Sigmoid colon (tissue), 7 donors: ENCODE measurements around the gene SUSD6. TPM values are rescaled to one million over a fixed set of nuclear protein-coding genes. Genes with fewer than 3 reads are reported as not detected.

Experiments used
- DNase-seq: peaks from one replicate; pipeline ENCODE4 v3.0.0-alpha.2; 2019
- H3K27ac ChIP-seq, 4 donors: fragments of 200-600 bp; sonication (generic); one replicate each; pipeline ENCODE4 v1.5.1; 2016 to 2019; ENCODE audit warnings: mild to moderate bottlenecking in 1 of 4
- H3K27me3 ChIP-seq, 3 donors: fragments of 200-600 bp; sonication (generic); one replicate each; pipeline ENCODE4 v1.5.1; 2019; ENCODE audit warnings: mild to moderate bottlenecking in 1 of 3
- H3K36me3 ChIP-seq, 4 donors: fragments of 200-600 bp; sonication (generic); one replicate each; pipeline ENCODE4 v1.5.1; 2016 to 2019
- H3K4me1 ChIP-seq, 4 donors: fragments of 200-600 bp; sonication (generic); one replicate each; pipeline ENCODE4 v1.5.1; 2017 to 2019
- H3K4me3 ChIP-seq, 4 donors: fragments of 200-600 bp; sonication (generic); one replicate each; pipeline ENCODE4 v1.5.1; 2017 to 2019; ENCODE audit warnings: mild to moderate bottlenecking in 2 of 4, moderate library complexity in 1 of 4
- H3K9me3 ChIP-seq, 4 donors: fragments of 200-600 bp in 3 of 4; sonication (generic) in 3 of 4; one replicate each; pipeline versions ENCODE4 v1.5.1 to v1.6.1; 2013 to 2019
- CTCF ChIP-seq, 4 experiments: fragments of 450-650 bp in 3 of 4; fragments of 200-600 bp in 1 of 4; IDR thresholded peaks; one replicate each; pipeline ENCODE4 v1.5.1; 2016 to 2019; ENCODE audit warnings: antibody characterized with exemption in 4 of 4, mild to moderate bottlenecking in 3 of 4, moderate library complexity in 2 of 4
- EP300 ChIP-seq, 4 donors: sonication (generic); formaldehyde crosslinking; IDR thresholded peaks; one replicate each; pipeline ENCODE4 v1.6.1; 2017; ENCODE audit warnings: antibody characterized with exemption in 4 of 4
- POLR2A ChIP-seq, 2 donors: fragments of 450-650 bp; IDR thresholded peaks; one replicate each; pipeline ENCODE4 v1.6.1; 2016; ENCODE audit warnings: antibody characterized with exemption in 2 of 2, mild to moderate bottlenecking in 2 of 2, moderate library complexity in 2 of 2
- POLR2AphosphoS5 ChIP-seq, 4 donors: sonication (generic); formaldehyde crosslinking; IDR thresholded peaks; one replicate each; pipeline ENCODE4 v1.6.1; 2017; ENCODE audit warnings: antibody characterized with exemption in 4 of 4
- WGBS, 2 donors: extraction: QIAGEN DNeasy Blood & Tissue Kit; methylation state at CpG; one replicate each; pipeline ENCODE4 v1.1.7; 2013; 5-methylcytosine and 5-hydroxymethylcytosine counted together
- intact Hi-C: fragments of 100-400 bp; cut with DNase I; formaldehyde crosslinking; loops from one replicate; pipeline ENCODE4 v1.15.1; 2023
- polyA plus RNA-seq, 3 donors: library from polyadenylated mRNA; stranded (reverse); fragments of 200-250 nt; gene quantifications; one replicate each; pipeline ENCODE4 v1.2.3, GENCODE V29; 2013
- total RNA-seq, 4 donors: library from RNA; depleted of rRNA; stranded (reverse); fragments of >200 nt; gene quantifications; one replicate each; pipeline ENCODE4 v1.1.0, GENCODE V29; 2016
- donor health status: healthy with polysubstance abuse.
- donor health status: Bipolar disorder and iron deficiency.
- donor health status: healthy.

SUSD6 gene
- total and polyA plus RNA-seq, 7 donors = 5.4 to 62.0 (median 13.9) TPM

- Histone ChIP-seq H3K36me3 (no peaks in the 10 kb centered on the region), H3K4me3 (peak overlapping the region in 3 of 4 donors; percentile 35 to 48 (median 46)), H3K4me1 (peaks cover 0 to 38% (median 36%) of the 10 kb centered on the region in 4 donors), H3K9me3 (no peaks in the 10 kb centered on the region), H3K27me3 (peaks cover 37 to 99% (median 76%) of the 10 kb centered on the region in 3 donors), H3K27ac (no peak overlapping the region)
- 17 to 19% methylated on average over 62 of the region's 62 CpGs for WGBS, 2 donors
- intact Hi-C loops = loop anchor here (5.0 kb wide), 1 partner anchor 329 kb away; no protein-coding TSS in a partner anchor
- no peak for DNase-seq
- TF ChIP-seq POLR2AphosphoS5 (IDR thresholded peaks at IDR 0.05) (no peak), EP300 (IDR thresholded peaks at IDR 0.05) (no peak), POLR2A (IDR thresholded peaks at IDR 0.05) (no peak), CTCF (IDR thresholded peaks at IDR 0.05) (no peak)
Observed at GRCh38 chr14:69571449-69572029, 39.9 kb upstream of the SUSD6 start.

DNA sequence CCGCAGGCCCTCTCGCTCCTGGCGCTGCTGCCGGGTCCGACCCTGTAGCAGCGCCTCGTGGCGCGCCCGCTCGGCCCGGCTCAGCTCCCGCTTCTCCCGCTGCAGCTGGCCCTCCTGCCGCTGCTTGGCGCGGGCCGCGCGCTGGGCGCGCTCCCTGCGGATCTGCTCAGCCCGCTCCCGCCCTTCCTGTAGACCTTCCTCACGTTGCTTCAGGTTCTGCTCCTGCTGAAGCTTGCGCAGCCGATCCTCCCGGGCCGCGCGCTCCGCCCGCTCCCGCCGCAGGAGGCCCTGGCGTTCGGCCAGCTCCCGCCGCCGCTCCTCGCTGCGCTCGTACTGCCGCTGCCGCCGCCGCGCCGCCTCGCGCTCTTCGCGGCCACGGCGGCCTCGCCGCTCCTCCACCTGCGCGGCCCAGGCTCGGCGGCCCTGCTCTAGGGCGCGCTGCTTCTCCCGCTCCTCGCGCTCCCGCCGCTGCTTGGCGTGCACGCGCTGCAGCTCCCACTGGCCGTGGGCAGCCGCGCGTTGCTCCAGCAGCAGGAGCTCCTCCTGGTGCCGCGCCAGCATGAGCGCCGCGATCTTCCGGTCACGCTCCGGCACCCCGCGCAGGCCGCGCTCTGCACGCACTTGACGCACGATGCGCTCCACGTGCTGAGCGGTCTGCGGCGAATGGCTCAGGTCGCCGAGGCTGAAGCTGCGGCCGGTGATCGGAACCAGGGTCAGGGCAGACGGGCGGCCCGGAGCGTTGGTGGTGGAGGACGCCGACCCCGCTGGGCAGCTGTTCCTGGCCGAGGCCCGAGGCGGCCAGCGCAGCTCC is 39.2 kb upstream of the SUSD6 start:
- intact Hi-C loops = loop anchor here (5.0 kb wide), 1 partner anchor 330 kb away; no protein-coding TSS in a partner anchor
- no peaks in the 10 kb centered on the region for H3K36me3 ChIP-seq
- 9 to 20% methylated on average over 112 of the region's 112 CpGs for WGBS, 2 donors
- TF ChIP-seq CTCF (IDR thresholded peaks at IDR 0.05) (no peak), EP300 (IDR thresholded peaks at IDR 0.05) (no peak), POLR2A (IDR thresholded peaks at IDR 0.05) (no peak), POLR2AphosphoS5 (IDR thresholded peaks at IDR 0.05) (no peak)
- H3K4me3 ChIP-seq = peak overlapping the region in 3 of 4 donors; percentile 35 to 48 (median 46)
- no peak overlapping the region for H3K27ac ChIP-seq
- no peak for DNase-seq
- no peaks in the 10 kb centered on the region for H3K9me3 ChIP-seq
- peaks cover 37 to 100% (median 76%) of the 10 kb centered on the region in 3 donors for H3K27me3 ChIP-seq
- peaks cover 0 to 38% (median 36%) of the 10 kb centered on the region in 4 donors for H3K4me1 ChIP-seq

GRCh38 chr14:69572841-69573135 is 38.6 kb upstream of the SUSD6 start:
- Histone ChIP-seq H3K4me1 (peaks cover 0 to 38% (median 36%) of the 10 kb centered on the region in 4 donors), H3K9me3 (no peaks in the 10 kb centered on the region), H3K4me3 (peak overlapping the region in 2 of 4 donors; percentile 46 to 48), H3K27ac (no peak overlapping the region), H3K27me3 (peaks cover 37 to 97% (median 76%) of the 10 kb centered on the region in 3 donors), H3K36me3 (no peaks in the 10 kb centered on the region)
- no peak for DNase-seq
- TF ChIP-seq EP300 (IDR thresholded peaks at IDR 0.05) = no peak
- no peak for TF ChIP-seq POLR2A (IDR thresholded peaks at IDR 0.05)
- no peak for TF ChIP-seq CTCF (IDR thresholded peaks at IDR 0.05)
- no peak for TF ChIP-seq POLR2AphosphoS5 (IDR thresholded peaks at IDR 0.05)
- 20 to 43% methylated on average over 40 of the region's 40 CpGs for WGBS, 2 donors
- intact Hi-C loops = loop anchor here (5.0 kb wide), 1 partner anchor 330 kb away; no protein-coding TSS in a partner anchor

DNA sequence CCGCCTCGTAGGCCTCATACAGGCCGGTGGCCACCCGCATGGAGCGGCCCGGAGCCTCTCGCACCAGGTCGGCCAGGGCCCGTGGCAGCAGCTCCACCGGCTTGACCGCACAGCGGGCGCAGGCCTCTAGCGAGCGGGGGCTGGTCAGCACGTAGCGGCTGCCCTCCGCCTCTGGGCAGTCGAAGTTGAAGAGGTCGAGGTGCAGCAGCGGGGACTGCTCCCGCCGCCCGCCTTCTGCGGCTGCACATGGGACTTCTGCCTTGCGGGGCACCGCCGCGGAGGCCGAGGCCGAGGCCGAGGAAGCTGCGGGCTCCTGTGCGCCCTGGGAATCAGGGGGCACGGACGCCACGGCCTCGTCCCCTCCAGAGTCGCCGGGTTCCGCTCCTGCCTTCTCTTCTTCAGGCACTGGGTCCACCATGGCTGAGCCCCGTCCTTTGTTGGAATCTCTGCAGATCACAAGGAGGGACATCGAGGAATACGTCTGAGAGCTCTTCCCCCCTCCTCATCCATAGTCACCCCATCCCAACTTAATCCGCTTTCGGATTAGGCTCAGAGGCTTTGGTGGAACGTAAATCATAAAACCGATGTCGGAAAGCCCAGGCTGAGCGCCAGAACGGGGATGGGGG is 38.1 kb upstream of the SUSD6 start:
- WGBS, 2 donors = 21 to 40% methylated on average over 51 of the region's 51 CpGs
- TF ChIP-seq POLR2AphosphoS5 (IDR thresholded peaks at IDR 0.05) (no peak), EP300 (IDR thresholded peaks at IDR 0.05) (no peak), CTCF (IDR thresholded peaks at IDR 0.05) (no peak), POLR2A (IDR thresholded peaks at IDR 0.05) (no peak)
- Histone ChIP-seq H3K4me3 (peak overlapping the region in 2 of 4 donors; percentile 13 to 46), H3K9me3 (no peaks in the 10 kb centered on the region), H3K36me3 (no peaks in the 10 kb centered on the region), H3K27ac (no peak overlapping the region), H3K4me1 (peaks cover 0 to 38% (median 36%) of the 10 kb centered on the region in 4 donors), H3K27me3 (peaks cover 37 to 92% (median 70%) of the 10 kb centered on the region in 3 donors)
- intact Hi-C loops = loop anchor here (5.0 kb wide), 1 partner anchor 331 kb away; no protein-coding TSS in a partner anchor
- DNase-seq = no peak
